Progenitor cell of endocrine pancreas (in vitro differentiated cells): Measurements from ENCODE around the gene GGTLC1. TPM values are rescaled to one million over a fixed set of nuclear protein-coding genes. Genes with fewer than 3 reads are reported as not detected.

Experiments used
- DNase-seq: peaks from one replicate; pipeline ENCODE4 v3.0.0; 2021; ENCODE audit warnings: low spot score; ENCODE audit not compliant: unreplicated experiment
- H3K27ac Mint-ChIP-seq: 2 replicates; pipeline ENCODE4 v1.8.0; 2021; ENCODE audit warnings: mild to moderate bottlenecking, moderate library complexity, mixed read lengths
- H3K27me3 Mint-ChIP-seq: 2 replicates; pipeline ENCODE4 v1.8.0; 2021; ENCODE audit warnings: mixed read lengths
- H3K36me3 Mint-ChIP-seq: 2 replicates; pipeline ENCODE4 v1.8.0; 2022; ENCODE audit warnings: mixed read lengths; ENCODE audit not compliant: insufficient read depth
- H3K4me1 Mint-ChIP-seq: 2 replicates; pipeline ENCODE4 v1.8.0; 2021; ENCODE audit warnings: low read depth, mixed read lengths
- H3K4me3 Mint-ChIP-seq: 2 replicates; pipeline ENCODE4 v1.8.0; 2021; ENCODE audit warnings: low read depth, mild to moderate bottlenecking, moderate library complexity, mixed read lengths
- H3K9me3 Mint-ChIP-seq: 2 replicates; pipeline ENCODE4 v1.8.0; 2021; ENCODE audit warnings: low read depth, mixed read lengths
- CTCF ChIP-seq: fragments of 200-600 bp; sonication (generic); IDR thresholded peaks from one replicate; pipeline ENCODE4 v1.5.0; 2021; ENCODE audit warnings: antibody characterized with exemption, mild to moderate bottlenecking; ENCODE audit not compliant: unreplicated experiment
- total RNA-seq: library from RNA; stranded (reverse); gene quantifications from 2 replicates; pipeline ENCODE4 v1.2.1, GENCODE V29; 2021

Gene GGTLC1
- total RNA-seq, 1 donor from 2014 or later, result not detected

- DNase-seq, result no peak
- no peak for TF ChIP-seq CTCF
- H3K4me3 Mint-ChIP-seq, result no peak overlapping the region
- no peak overlapping the region for H3K27ac Mint-ChIP-seq
- H3K4me1 Mint-ChIP-seq, result peaks cover 10% of the 10 kb centered on the region
- H3K27me3 Mint-ChIP-seq, result peaks cover 38% of the 10 kb centered on the region
- no peaks in the 10 kb centered on the region for H3K36me3 Mint-ChIP-seq
- H3K9me3 Mint-ChIP-seq, result no peaks in the 10 kb centered on the region
Observed at GRCh38 chr20:24013953-24014352, 25.4 kb upstream of the GGTLC1 start.

- H3K4me1 Mint-ChIP-seq, result peaks cover 4% of the 10 kb centered on the region
- H3K9me3 Mint-ChIP-seq, result no peaks in the 10 kb centered on the region
- DNase-seq, result no peak
- no peak overlapping the region for H3K4me3 Mint-ChIP-seq
- no peaks in the 10 kb centered on the region for H3K36me3 Mint-ChIP-seq
- H3K27ac Mint-ChIP-seq, result no peak overlapping the region
- no peak for TF ChIP-seq CTCF
- peaks cover 19% of the 10 kb centered on the region for H3K27me3 Mint-ChIP-seq
Observed at GRCh38 chr20:24011282-24011681, 22.7 kb upstream of the GGTLC1 start.

GRCh38 chr20:24007758-24008157, 19.2 kb upstream of the GGTLC1 start:
- no peak for DNase-seq
- Mint-ChIP-seq H3K4me3 (no peak overlapping the region), H3K36me3 (no peaks in the 10 kb centered on the region), H3K9me3 (no peaks in the 10 kb centered on the region), H3K27me3 (peaks cover 10% of the 10 kb centered on the region), H3K4me1 (peaks cover 3% of the 10 kb centered on the region), H3K27ac (no peak overlapping the region)
- TF ChIP-seq CTCF, result no peak

GRCh38 chr20:24007073-24007595, 18.6 kb upstream of the GGTLC1 start:
- Mint-ChIP-seq H3K27me3 (peaks cover 9% of the 10 kb centered on the region), H3K4me1 (peaks cover 3% of the 10 kb centered on the region), H3K27ac (peak overlapping the region; percentile 39), H3K36me3 (no peaks in the 10 kb centered on the region), H3K4me3 (no peak overlapping the region), H3K9me3 (no peaks in the 10 kb centered on the region)
- TF ChIP-seq CTCF, result no peak
- no peak for DNase-seq

GRCh38 chr20:24006626-24007025, 18.0 kb upstream of the GGTLC1 start:
- H3K27ac Mint-ChIP-seq, result no peak overlapping the region
- no peaks in the 10 kb centered on the region for H3K9me3 Mint-ChIP-seq
- H3K36me3 Mint-ChIP-seq, result no peaks in the 10 kb centered on the region
- peaks cover 3% of the 10 kb centered on the region for H3K4me1 Mint-ChIP-seq
- H3K4me3 Mint-ChIP-seq, result no peak overlapping the region
- DNase-seq, result no peak
- peaks cover 9% of the 10 kb centered on the region for H3K27me3 Mint-ChIP-seq
- no peak for TF ChIP-seq CTCF
